ENCODE measurements around the gene FKBP9. TPM values are rescaled to one million over a fixed set of nuclear protein-coding genes. Genes with fewer than 3 reads are reported as not detected.
A peak's percentile ranks its signal among the peaks of the same experiment; 100 is the strongest.

Gene FKBP9
- total RNA-seq, 1 experiment from 2014 or later = 11.1 TPM

GRCh38 chr7:33053721-33054120, 96.5 kb downstream of the FKBP9 start:
- Histone ChIP-seq H3T11ph (ENCODE audit: low read length) (no peak overlapping the region), H4K8ac (replicated peaks; ENCODE audit: insufficient read length, low read depth, low read length) (no peak overlapping the region), H3K9ac (ENCODE audit: extremely low read depth, insufficient read length, low read length) (no peak overlapping the region), H3K79me2 (ENCODE audit: insufficient read depth, low read length) (peaks cover 11% of the 10 kb centered on the region; the same call in 1 of the 2 replicates), H3K4me1 (ENCODE audit: insufficient read depth, low read length) (no peaks in the 10 kb centered on the region), H2AFZ (ENCODE audit: low read length) (no peak overlapping the region), H4K5ac (ENCODE audit: insufficient read length, low read depth, low read length) (no peak overlapping the region), H3K9me3 (ENCODE audit: control insufficient read depth, low read depth, low read length) (no peaks in the 10 kb centered on the region), H2BK5ac (ENCODE audit: insufficient read length, low read length) (no peak overlapping the region), H2BK12ac (ENCODE audit: insufficient read length, low read depth, low read length) (no peak overlapping the region), H2AK5ac (ENCODE audit: insufficient read length, low read length) (no peak overlapping the region), H4K91ac (ENCODE audit: insufficient read length, low read depth, low read length) (no peak overlapping the region), H3K23ac (ENCODE audit: insufficient read length, low read depth, low read length) (no peak overlapping the region), H3K4me2 (ENCODE audit: insufficient read depth, insufficient read length, low read length) (no peak overlapping the region), H2BK120ac (ENCODE audit: low read depth, low read length, poor library complexity, severe bottlenecking) (no peak overlapping the region), H3K56ac (ENCODE audit: insufficient read length, low read depth, low read length) (no peak overlapping the region), H4K20me1 (ENCODE audit: control insufficient read depth, insufficient read depth, insufficient read length) (no peaks in the 10 kb centered on the region), H3K4ac (ENCODE audit: low read depth, low read length) (no peak overlapping the region), H3K14ac (ENCODE audit: insufficient read depth, low read length) (no peak overlapping the region), H3K79me1 (ENCODE audit: insufficient read depth, low read depth, low read length, poor library complexity, severe bottlenecking) (no peaks in the 10 kb centered on the region), H3K18ac (ENCODE audit: insufficient read length, low read depth, low read length) (no peak overlapping the region), H3K27ac (ENCODE audit: insufficient read length, low read depth, low read length) (no peak overlapping the region), H2BK20ac (ENCODE audit: low read depth, low read length, poor library complexity, severe bottlenecking) (no peak overlapping the region), H2BK15ac (ENCODE audit: low read depth, low read length) (no peak overlapping the region), H3K23me2 (ENCODE audit: insufficient read length, low read depth, low read length, poor library complexity, severe bottlenecking) (no peaks in the 10 kb centered on the region), H3K27me3 (ENCODE audit: insufficient read depth, low read length) (no peaks in the 10 kb centered on the region)
- Mint-ChIP-seq H3K4me1 (no peaks in the 10 kb centered on the region), H3K9me3 (no peaks in the 10 kb centered on the region), H3K27me3 (ENCODE audit: low read depth) (no peaks in the 10 kb centered on the region), H3K36me3 (ENCODE audit: insufficient read depth in 1 of 3, low read depth in 3 of 3) (peaks cover 0 to 5% (median 0%) of the 10 kb centered on the region in 3 experiments; a peak in 3 of 7 replicates), H3K27ac (peak overlapping the region in 1 of 3 experiments; percentile 68; a peak in 1 of 7 replicates), H3K4me3 (no peak overlapping the region)
- no peak for TF ChIP-seq CTCF (conservative IDR thresholded peaks at IDR 0.05)
- DNase-seq = no peak
- WGBS (ENCODE audit: extremely low coverage, insufficient read length, low lambda C conversion rate) = no CpG with 5 or more reads among the region's 1 CpG

Data from H9 (cell line).